ENCODE measurements around the gene PXMP2. TPM values are rescaled to one million over a fixed set of nuclear protein-coding genes. Genes with fewer than 3 reads are reported as not detected.

PXMP2 gene
- total RNA-seq, 2 donors from 2014 or later = 25.7 to 107 TPM

- H3K36me3 ChIP-seq = peaks cover 2 to 21% of the 10 kb centered on the region in 2 donors
- no peak overlapping the region for H3K27ac ChIP-seq
- TF ChIP-seq POLR2AphosphoS5 (IDR thresholded peaks at IDR 0.05) (no peak), CTCF (IDR thresholded peaks at IDR 0.05) (no peak), POLR2A (IDR thresholded peaks at IDR 0.05) (no peak)
- no peak overlapping the region for H3K4me3 ChIP-seq
- no peaks in the 10 kb centered on the region for H3K4me1 ChIP-seq (replicated peaks)
- H3K9me3 ChIP-seq = no peaks in the 10 kb centered on the region
- intact Hi-C loops (cut with DNase I) = no loop called here
- 82% methylated on average over 10 of the region's 10 CpGs for WGBS
- no peaks in the 10 kb centered on the region for H3K27me3 ChIP-seq (replicated peaks; ENCODE audit: insufficient read depth)
- DNase-seq (ENCODE audit: low spot score) = no peak
Observed at GRCh38 chr12:132640936-132641335, 46.5 kb upstream of the PXMP2 start.

- intact Hi-C loops (cut with DNase I) = no loop called here
- WGBS = 94% methylated on average over 28 of the region's 28 CpGs
- H3K27ac ChIP-seq = no peak overlapping the region
- no peaks in the 10 kb centered on the region for H3K27me3 ChIP-seq (replicated peaks; ENCODE audit: insufficient read depth)
- H3K4me3 ChIP-seq = no peak overlapping the region
- H3K4me1 ChIP-seq (replicated peaks) = no peaks in the 10 kb centered on the region
- DNase-seq (ENCODE audit: low spot score) = no peak
- no peaks in the 10 kb centered on the region for H3K9me3 ChIP-seq
- TF ChIP-seq POLR2A (IDR thresholded peaks at IDR 0.05) = no peak
- no peak for TF ChIP-seq CTCF (IDR thresholded peaks at IDR 0.05)
- TF ChIP-seq POLR2AphosphoS5 (IDR thresholded peaks at IDR 0.05) = no peak
- H3K36me3 ChIP-seq = peaks cover 2 to 21% of the 10 kb centered on the region in 2 donors
Observed at GRCh38 chr12:132641811-132642650, 45.4 kb upstream of the PXMP2 start.

- H3K27ac ChIP-seq = no peak overlapping the region
- DNase-seq (ENCODE audit: low spot score) = no peak
- H3K9me3 ChIP-seq = no peaks in the 10 kb centered on the region
- TF ChIP-seq CTCF (IDR thresholded peaks at IDR 0.05) (no peak), POLR2A (IDR thresholded peaks at IDR 0.05) (no peak), POLR2AphosphoS5 (IDR thresholded peaks at IDR 0.05) (no peak)
- H3K4me1 ChIP-seq (replicated peaks) = no peaks in the 10 kb centered on the region
- H3K4me3 ChIP-seq = no peak overlapping the region
- 92% methylated on average over 29 of the region's 30 CpGs for WGBS
- no peaks in the 10 kb centered on the region for H3K27me3 ChIP-seq (replicated peaks; ENCODE audit: insufficient read depth)
- intact Hi-C loops (cut with DNase I) = no loop called here
- H3K36me3 ChIP-seq = peaks cover 0 to 14% of the 10 kb centered on the region in 2 donors
Observed at GRCh38 chr12:132642846-132643835, 44.2 kb upstream of the PXMP2 start.

GRCh38 chr12:132646850-132647249 lies 40.5 kb upstream of the PXMP2 start:
- Histone ChIP-seq H3K27me3 (replicated peaks; ENCODE audit: insufficient read depth) (no peaks in the 10 kb centered on the region), H3K27ac (no peak overlapping the region), H3K36me3 (peaks cover 0 to 19% of the 10 kb centered on the region in 2 donors), H3K9me3 (no peaks in the 10 kb centered on the region), H3K4me1 (replicated peaks) (no peaks in the 10 kb centered on the region), H3K4me3 (no peak overlapping the region)
- DNase-seq (ENCODE audit: low spot score) = no peak
- intact Hi-C loops (cut with DNase I) = no loop called here
- WGBS = 92% methylated on average over 7 of the region's 7 CpGs
- TF ChIP-seq POLR2A (IDR thresholded peaks at IDR 0.05) (no peak), POLR2AphosphoS5 (IDR thresholded peaks at IDR 0.05) (no peak), CTCF (IDR thresholded peaks at IDR 0.05) (no peak)
